ENCODE results near the gene TMEM190. TPM values are rescaled to one million over a fixed set of nuclear protein-coding genes. Genes with fewer than 3 reads are reported as not detected.

TMEM190 gene
- total and polyA plus RNA-seq, 9 of the 15 experiments (the other 6 are each of a cell fraction or from before 2014, with no cell fraction given), result not detected

GRCh38 chr19:55383279-55384130 lies 6.9 kb downstream of the TMEM190 start (continued):
- TF ChIP-seq, protein P1, sequence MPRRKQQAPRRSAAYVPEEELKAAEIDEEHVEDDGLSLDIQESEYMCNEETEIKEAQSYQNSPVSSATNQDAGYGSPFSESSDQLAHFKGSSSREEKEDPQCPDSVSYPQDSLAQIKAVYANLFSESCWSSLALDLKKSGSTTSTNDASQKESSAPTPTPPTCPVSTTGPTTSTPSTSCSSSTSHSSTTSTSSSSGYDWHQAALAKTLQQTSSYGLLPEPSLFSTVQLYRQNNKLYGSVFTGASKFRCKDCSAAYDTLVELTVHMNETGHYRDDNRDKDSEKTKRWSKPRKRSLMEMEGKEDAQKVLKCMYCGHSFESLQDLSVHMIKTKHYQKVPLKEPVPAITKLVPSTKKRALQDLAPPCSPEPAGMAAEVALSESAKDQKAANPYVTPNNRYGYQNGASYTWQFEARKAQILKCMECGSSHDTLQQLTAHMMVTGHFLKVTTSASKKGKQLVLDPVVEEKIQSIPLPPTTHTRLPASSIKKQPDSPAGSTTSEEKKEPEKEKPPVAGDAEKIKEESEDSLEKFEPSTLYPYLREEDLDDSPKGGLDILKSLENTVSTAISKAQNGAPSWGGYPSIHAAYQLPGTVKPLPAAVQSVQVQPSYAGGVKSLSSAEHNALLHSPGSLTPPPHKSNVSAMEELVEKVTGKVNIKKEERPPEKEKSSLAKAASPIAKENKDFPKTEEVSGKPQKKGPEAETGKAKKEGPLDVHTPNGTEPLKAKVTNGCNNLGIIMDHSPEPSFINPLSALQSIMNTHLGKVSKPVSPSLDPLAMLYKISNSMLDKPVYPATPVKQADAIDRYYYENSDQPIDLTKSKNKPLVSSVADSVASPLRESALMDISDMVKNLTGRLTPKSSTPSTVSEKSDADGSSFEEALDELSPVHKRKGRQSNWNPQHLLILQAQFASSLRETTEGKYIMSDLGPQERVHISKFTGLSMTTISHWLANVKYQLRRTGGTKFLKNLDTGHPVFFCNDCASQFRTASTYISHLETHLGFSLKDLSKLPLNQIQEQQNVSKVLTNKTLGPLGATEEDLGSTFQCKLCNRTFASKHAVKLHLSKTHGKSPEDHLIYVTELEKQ (CRISPR knock-in tag; IDR thresholded peaks at IDR 0.05), result no peak
- TF ChIP-seq, protein P2, sequence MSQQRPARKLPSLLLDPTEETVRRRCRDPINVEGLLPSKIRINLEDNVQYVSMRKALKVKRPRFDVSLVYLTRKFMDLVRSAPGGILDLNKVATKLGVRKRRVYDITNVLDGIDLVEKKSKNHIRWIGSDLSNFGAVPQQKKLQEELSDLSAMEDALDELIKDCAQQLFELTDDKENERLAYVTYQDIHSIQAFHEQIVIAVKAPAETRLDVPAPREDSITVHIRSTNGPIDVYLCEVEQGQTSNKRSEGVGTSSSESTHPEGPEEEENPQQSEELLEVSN (IDR thresholded peaks at IDR 0.05; ENCODE audit: borderline replicate concordance in 1 of 2, extremely low read depth in 1 of 2, insufficient read depth in 1 of 2, insufficient read length in 1 of 2, low read depth in 1 of 2, low read length in 1 of 2, poor library complexity in 1 of 2, severe bottlenecking in 1 of 2), result peak; percentile 69 to 98
- TF ChIP-seq ZNF354B (CRISPR knock-in tag; IDR thresholded peaks at IDR 0.05) (no peak), NRF1 (conservative IDR thresholded peaks at IDR 0.05 in 1 of 2, IDR thresholded peaks at IDR 0.05 in 1 of 2) (peak in 1 of 2 experiments; percentile 28; a peak in 2 of 4 replicates), CCAR2 (IDR thresholded peaks at IDR 0.05; ENCODE audit: low read depth, low read length) (no peak), KHSRP (IDR thresholded peaks at IDR 0.05) (no peak), ZNF449 (CRISPR knock-in tag; IDR thresholded peaks at IDR 0.05) (no peak), TOE1 (IDR thresholded peaks at IDR 0.05; ENCODE audit: borderline replicate concordance) (no peak), TOE1 (CRISPR knock-in tag; IDR thresholded peaks at IDR 0.05; ENCODE audit: borderline replicate concordance, low read depth) (no peak), RBM22 (IDR thresholded peaks at IDR 0.05; ENCODE audit: low read depth, low read length, poor library complexity, severe bottlenecking) (no peak), YY1 (IDR thresholded peaks at IDR 0.05; ENCODE audit: borderline replicate concordance in 1 of 3, control insufficient read depth in 1 of 3, extremely low read depth in 1 of 3, insufficient read depth in 3 of 3, insufficient read length in 1 of 3, insufficient replicate concordance in 2 of 3, low read depth in 1 of 3, low read length in 2 of 3) (peak in 2 of 3 experiments; percentile 15 to 31), MAFG (tag; conservative IDR thresholded peaks at IDR 0.05) (no peak), HMG20A (CRISPR knock-in tag; conservative IDR thresholded peaks at IDR 0.05) (no peak)
- TF ChIP-seq, protein P3, sequence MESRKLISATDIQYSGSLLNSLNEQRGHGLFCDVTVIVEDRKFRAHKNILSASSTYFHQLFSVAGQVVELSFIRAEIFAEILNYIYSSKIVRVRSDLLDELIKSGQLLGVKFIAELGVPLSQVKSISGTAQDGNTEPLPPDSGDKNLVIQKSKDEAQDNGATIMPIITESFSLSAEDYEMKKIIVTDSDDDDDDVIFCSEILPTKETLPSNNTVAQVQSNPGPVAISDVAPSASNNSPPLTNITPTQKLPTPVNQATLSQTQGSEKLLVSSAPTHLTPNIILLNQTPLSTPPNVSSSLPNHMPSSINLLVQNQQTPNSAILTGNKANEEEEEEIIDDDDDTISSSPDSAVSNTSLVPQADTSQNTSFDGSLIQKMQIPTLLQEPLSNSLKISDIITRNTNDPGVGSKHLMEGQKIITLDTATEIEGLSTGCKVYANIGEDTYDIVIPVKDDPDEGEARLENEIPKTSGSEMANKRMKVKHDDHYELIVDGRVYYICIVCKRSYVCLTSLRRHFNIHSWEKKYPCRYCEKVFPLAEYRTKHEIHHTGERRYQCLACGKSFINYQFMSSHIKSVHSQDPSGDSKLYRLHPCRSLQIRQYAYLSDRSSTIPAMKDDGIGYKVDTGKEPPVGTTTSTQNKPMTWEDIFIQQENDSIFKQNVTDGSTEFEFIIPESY (CRISPR knock-in tag; IDR thresholded peaks at IDR 0.05), result no peak

Measured in K562 (cell line).